Neural cell (in vitro differentiated cells): ENCODE results near the gene SEC14L6. TPM values are rescaled to one million over a fixed set of nuclear protein-coding genes. Genes with fewer than 3 reads are reported as not detected.
A peak's percentile ranks its signal among the peaks of the same experiment; 100 is the strongest.

Experiments
- H2AFZ ChIP-seq: fragments of 200-600, 300-800 bp; sonication (generic), shearing (Covaris generic); 2 replicates; pipeline ENCODE4 v1.6.0; 2014; ENCODE audit warnings: low read depth, mild to moderate bottlenecking, antibody characterized with exemption, low read length, moderate library complexity
- H3F3A ChIP-seq: fragments of 200-600 bp; shearing (Covaris generic); 2 replicates; pipeline ENCODE4 v1.6.1; 2016; ENCODE audit warnings: mild to moderate bottlenecking, moderate library complexity, mixed read lengths, antibody characterized with exemption, low read length; ENCODE audit not compliant: insufficient read depth, poor library complexity, severe bottlenecking
- H3K27ac ChIP-seq: fragments of 200-600, 300-800 bp; sonication (generic), shearing (Covaris generic); 2 replicates; pipeline ENCODE4 v1.5.1; 2014; ENCODE audit warnings: mild to moderate bottlenecking, low read length, moderate library complexity
- H3K27me3 ChIP-seq: fragments of 300-800, 200-600 bp; sonication (generic), shearing (Covaris generic); 2 replicates; pipeline ENCODE4 v1.6.0; 2014; ENCODE audit warnings: mild to moderate bottlenecking, low read depth, low read length, moderate library complexity; ENCODE audit not compliant: insufficient read depth
- H3K36me3 ChIP-seq: fragments of 300-800, 200-600 bp; sonication (generic), shearing (Covaris generic); 2 replicates; pipeline ENCODE4 v1.5.1; 2014; ENCODE audit warnings: mild to moderate bottlenecking, antibody characterized with exemption, low read length, moderate library complexity; ENCODE audit not compliant: insufficient read depth
- H3K4me2 ChIP-seq: fragments of 300-800, 200-600 bp; sonication (generic), shearing (Covaris generic); 2 replicates; pipeline ENCODE4 v1.6.0; 2014; ENCODE audit warnings: mild to moderate bottlenecking, low read length
- H3K4me3 ChIP-seq: fragments of 300-800, 200-600 bp; sonication (generic), shearing (Covaris generic); 2 replicates; pipeline ENCODE4 v1.5.1; 2014; ENCODE audit warnings: mild to moderate bottlenecking, low read length, moderate library complexity
- H3K79me2 ChIP-seq: fragments of 200-600 bp; shearing (Covaris generic); replicated peaks from 2 replicates; pipeline ENCODE4 v1.6.0; 2014; ENCODE audit warnings: mild to moderate bottlenecking, low read length, moderate library complexity; ENCODE audit not compliant: insufficient read depth
- H3K9ac ChIP-seq: fragments of 300-800, 200-600 bp; sonication (generic), shearing (Covaris generic); 2 replicates; pipeline ENCODE4 v1.6.1; 2016; ENCODE audit warnings: mild to moderate bottlenecking, low read length, mixed read lengths
- H3K9me2 ChIP-seq: fragments of 200-600 bp; shearing (Covaris generic); 2 replicates; pipeline ENCODE4 v1.6.1; 2016; ENCODE audit warnings: mild to moderate bottlenecking, low read length, mixed read lengths; ENCODE audit not compliant: insufficient read depth
- H3K9me3 ChIP-seq: fragments of 200-600, 300-800 bp; sonication (generic), shearing (Covaris generic); 2 replicates; pipeline ENCODE4 v1.6.1; 2016; ENCODE audit warnings: mild to moderate bottlenecking, mixed run types, low read length, moderate library complexity, mixed read lengths
- H4K20me1 ChIP-seq: fragments of 200-600 bp; shearing (Covaris generic); 2 replicates; pipeline ENCODE4 v1.6.1; 2016; ENCODE audit warnings: mild to moderate bottlenecking, mixed run types; ENCODE audit not compliant: insufficient read depth
- CTCF ChIP-seq: fragments of 450-650 bp; IDR thresholded peaks from 2 replicates; pipeline ENCODE4 v1.5.1; 2014; ENCODE audit warnings: antibody characterized with exemption, mild to moderate bottlenecking, moderate library complexity; ENCODE audit not compliant: poor library complexity, severe bottlenecking
- EP300 ChIP-seq: fragments of 450-650 bp; conservative IDR thresholded peaks from 2 replicates; pipeline ENCODE4 v1.6.1; 2014; ENCODE audit warnings: antibody characterized with exemption, mild to moderate bottlenecking, moderate library complexity; ENCODE audit not compliant: poor library complexity, severe bottlenecking
- EZH2 ChIP-seq: fragments of 200-600, 300-800 bp; shearing (Covaris generic), sonication (generic); IDR thresholded peaks from 2 replicates; pipeline ENCODE4 v1.6.1; 2014; ENCODE audit warnings: antibody characterized with exemption, low read length, borderline replicate concordance, mild to moderate bottlenecking; ENCODE audit not compliant: insufficient read depth, poor library complexity, severe bottlenecking
- MXI1 ChIP-seq: fragments of 450-650 bp; conservative IDR thresholded peaks from 2 replicates; pipeline ENCODE4 v1.6.1; 2014; ENCODE audit warnings: antibody characterized with exemption, mild to moderate bottlenecking; ENCODE audit not compliant: poor library complexity, severe bottlenecking
- POLR2AphosphoS5 ChIP-seq: IDR thresholded peaks from 2 replicates; pipeline ENCODE4 v1.6.1; 2012
- RAD21 ChIP-seq: fragments of 450-650 bp; conservative IDR thresholded peaks from 2 replicates; pipeline ENCODE4 v1.6.1; 2014; ENCODE audit warnings: antibody characterized with exemption, mild to moderate bottlenecking, moderate library complexity
- REST ChIP-seq: IDR thresholded peaks from 2 replicates; pipeline ENCODE4 v1.6.1; 2012; ENCODE audit warnings: borderline replicate concordance
- SMC3 ChIP-seq: fragments of 450-650 bp; conservative IDR thresholded peaks from 2 replicates; pipeline ENCODE4 v1.6.1; 2014; ENCODE audit warnings: antibody characterized with exemption, mild to moderate bottlenecking, moderate library complexity; ENCODE audit not compliant: poor library complexity
- TAF1 ChIP-seq: IDR thresholded peaks from 2 replicates; pipeline ENCODE4 v1.6.1; 2012; ENCODE audit warnings: low read depth
- polyA minus RNA-seq: library from RNA; depleted of rRNA, polyadenylated mRNA; stranded (reverse); fragments of >200 nt; gene quantifications from 2 replicates; pipeline ENCODE4 v1.2.3, GENCODE V29; 2014
- polyA plus RNA-seq: library from polyadenylated mRNA; depleted of rRNA; stranded (reverse); fragments of >200 nt; gene quantifications from 2 replicates; pipeline ENCODE4 v1.2.3, GENCODE V29; 2014

SEC14L6 gene
- polyA plus RNA-seq (not detected in 2 replicates), polyA minus RNA-seq (not detected in 2 replicates)

- Histone ChIP-seq H3F3A (no peaks in the 10 kb centered on the region), H3K4me2 (no peak within 1 kb of the TSS), H3K27me3 (peaks cover 17% of the 10 kb centered on the region), H3K4me3 (peak within 1 kb of the TSS; percentile 17), H2AFZ (no peak within 1 kb of the TSS), H3K36me3 (no peaks in the 10 kb centered on the region), H3K9me3 (no peaks in the 10 kb centered on the region), H3K9ac (no peak within 1 kb of the TSS), H3K9me2 (no peaks in the 10 kb centered on the region), H3K27ac (no peak within 1 kb of the TSS), H3K79me2 (no peaks in the 10 kb centered on the region), H4K20me1 (no peaks in the 10 kb centered on the region)
- TF ChIP-seq SMC3 (no peak), POLR2AphosphoS5 (no peak), EP300 (no peak), MXI1 (no peak), EZH2 (no peak), REST (no peak), CTCF (no peak), TAF1 (no peak), RAD21 (no peak)
Observed at GRCh38 chr22:30546616-30547015, at the start of gene SEC14L6. Gene SEC14L6, minus strand, starts transcription at chr22:30546741. Its CDS starts 59 bp downstream, at chr22:30546682.

- H3K27me3 ChIP-seq = no peaks in the 10 kb centered on the region
- H3K9me2 ChIP-seq = no peaks in the 10 kb centered on the region
- no peaks in the 10 kb centered on the region for H3K9me3 ChIP-seq
- H3K79me2 ChIP-seq = peaks cover 3% of the 10 kb centered on the region
- no peak overlapping the region for H3K4me3 ChIP-seq
- no peaks in the 10 kb centered on the region for H4K20me1 ChIP-seq
- no peak overlapping the region for H3K27ac ChIP-seq
- no peaks in the 10 kb centered on the region for H3K36me3 ChIP-seq
- H3K9ac ChIP-seq = no peak overlapping the region
- no peaks in the 10 kb centered on the region for H3F3A ChIP-seq
- H2AFZ ChIP-seq = no peak overlapping the region
- TF ChIP-seq SMC3 (no peak), REST (no peak), TAF1 (no peak), MXI1 (no peak), CTCF (no peak), EP300 (no peak), RAD21 (no peak)
- no peak overlapping the region for H3K4me2 ChIP-seq
Observed at GRCh38 chr22:30596199-30596598, 49.7 kb upstream of the SEC14L6 start.
